ENCODE data around the gene SLC12A2.

The SLC12A2 gene

DNA sequence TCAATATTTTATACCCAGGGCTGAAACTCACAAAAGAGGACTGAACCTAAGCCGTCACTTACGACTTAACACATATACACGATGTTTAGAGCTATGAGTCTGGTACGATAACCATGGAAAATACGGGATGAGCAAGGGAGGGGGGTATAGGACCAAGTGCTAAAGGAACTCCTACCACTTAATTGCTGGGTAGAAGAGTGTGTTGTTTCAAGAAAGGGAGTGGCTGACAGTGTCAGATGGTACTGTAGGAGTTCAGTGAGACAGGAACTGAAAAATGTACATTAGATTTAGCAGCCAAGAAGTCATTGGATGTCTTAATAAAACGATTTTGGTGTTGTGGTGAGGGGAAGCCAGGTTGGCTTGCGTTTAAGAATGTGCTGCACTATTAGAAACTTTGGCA, 21.6 kb downstream of the SLC12A2 start:
- DNase-seq (ENCODE audit: low read depth), result no peak
- H3K4me3 ChIP-seq (ENCODE audit: low read depth, low read length), result no peak overlapping the region
- TF ChIP-seq, protein P1, sequence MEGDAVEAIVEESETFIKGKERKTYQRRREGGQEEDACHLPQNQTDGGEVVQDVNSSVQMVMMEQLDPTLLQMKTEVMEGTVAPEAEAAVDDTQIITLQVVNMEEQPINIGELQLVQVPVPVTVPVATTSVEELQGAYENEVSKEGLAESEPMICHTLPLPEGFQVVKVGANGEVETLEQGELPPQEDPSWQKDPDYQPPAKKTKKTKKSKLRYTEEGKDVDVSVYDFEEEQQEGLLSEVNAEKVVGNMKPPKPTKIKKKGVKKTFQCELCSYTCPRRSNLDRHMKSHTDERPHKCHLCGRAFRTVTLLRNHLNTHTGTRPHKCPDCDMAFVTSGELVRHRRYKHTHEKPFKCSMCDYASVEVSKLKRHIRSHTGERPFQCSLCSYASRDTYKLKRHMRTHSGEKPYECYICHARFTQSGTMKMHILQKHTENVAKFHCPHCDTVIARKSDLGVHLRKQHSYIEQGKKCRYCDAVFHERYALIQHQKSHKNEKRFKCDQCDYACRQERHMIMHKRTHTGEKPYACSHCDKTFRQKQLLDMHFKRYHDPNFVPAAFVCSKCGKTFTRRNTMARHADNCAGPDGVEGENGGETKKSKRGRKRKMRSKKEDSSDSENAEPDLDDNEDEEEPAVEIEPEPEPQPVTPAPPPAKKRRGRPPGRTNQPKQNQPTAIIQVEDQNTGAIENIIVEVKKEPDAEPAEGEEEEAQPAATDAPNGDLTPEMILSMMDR (IDR thresholded peaks at IDR 0.05; ENCODE audit: insufficient read depth, low read depth, low read length, missing control alignments), result no peak

DNA sequence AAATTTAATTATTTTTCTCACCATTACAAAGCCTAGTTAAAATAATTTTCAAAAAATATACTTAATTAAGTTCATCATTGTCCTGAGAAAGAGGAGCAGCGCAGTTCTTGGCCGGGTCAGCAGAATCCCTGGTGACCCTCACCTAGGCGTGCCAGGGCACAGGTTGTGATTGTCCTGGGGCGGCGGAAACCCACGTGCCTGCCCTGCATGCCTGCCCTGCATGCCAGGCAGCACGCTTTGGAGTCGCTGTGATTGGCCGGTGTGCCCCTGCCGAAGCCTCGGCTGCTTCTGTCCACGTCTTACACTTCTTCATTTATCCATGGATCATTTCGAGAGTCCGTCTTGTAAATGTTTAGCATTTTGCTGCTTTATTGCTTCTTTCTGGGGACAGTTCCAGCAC, 25.6 kb downstream of the SLC12A2 start:
- no peak overlapping the region for H3K4me3 ChIP-seq (ENCODE audit: low read depth, low read length)
- TF ChIP-seq, protein P1 (IDR thresholded peaks at IDR 0.05; ENCODE audit: insufficient read depth, low read depth, low read length, missing control alignments), result no peak
- DNase-seq (ENCODE audit: low read depth), result no peak

DNA sequence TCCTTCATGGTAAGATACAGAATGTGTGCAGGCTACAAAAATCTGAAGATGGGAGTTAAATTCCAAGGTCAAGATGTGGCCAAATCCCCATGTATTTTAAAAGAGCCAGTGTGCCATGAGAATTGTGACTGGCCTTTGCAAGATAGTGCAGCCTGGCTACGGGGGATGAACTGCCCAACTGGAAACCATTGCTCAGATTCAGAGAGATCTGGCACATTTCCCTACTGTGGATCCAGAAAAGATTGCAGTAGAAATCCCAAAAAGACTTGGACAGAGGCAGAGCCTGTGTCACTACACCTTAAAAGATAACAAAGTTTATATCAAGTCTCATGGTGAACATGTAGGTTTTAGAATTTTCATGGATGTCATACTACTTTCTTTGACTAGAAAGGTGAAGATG, 26.2 kb downstream of the SLC12A2 start:
- DNase-seq (ENCODE audit: low read depth), result no peak
- H3K4me3 ChIP-seq (ENCODE audit: low read depth, low read length), result no peak overlapping the region
- TF ChIP-seq, protein P1 (IDR thresholded peaks at IDR 0.05; ENCODE audit: insufficient read depth, low read depth, low read length, missing control alignments), result no peak

DNA sequence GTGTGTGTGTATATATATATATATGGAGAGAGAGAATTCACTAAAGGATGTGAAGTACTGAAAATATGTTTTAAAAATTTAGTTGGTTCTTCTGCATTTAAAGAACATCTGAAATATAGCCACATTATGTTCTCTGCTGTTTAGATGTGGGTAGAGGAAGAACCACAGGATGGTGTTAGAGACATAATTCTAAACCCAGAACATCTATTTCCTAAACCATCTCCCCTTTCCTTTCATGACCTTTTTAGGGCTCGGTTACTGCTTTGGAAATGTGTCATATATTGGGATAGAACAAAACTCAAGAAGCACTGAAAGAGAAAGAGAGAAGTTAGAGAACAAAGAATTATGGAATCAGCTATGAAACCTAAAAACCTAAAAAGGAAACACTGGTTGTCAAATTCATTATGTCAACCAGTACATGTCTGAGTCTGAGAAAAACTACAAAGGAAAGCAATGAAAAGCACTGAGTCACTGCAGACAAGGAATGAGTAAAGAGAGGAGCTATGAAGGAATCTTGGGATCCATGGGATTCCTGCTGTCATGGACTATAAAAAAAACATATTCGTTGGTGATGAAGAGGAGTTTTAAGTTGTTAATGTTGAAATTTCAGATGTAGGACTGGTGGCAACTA, 28.4 kb downstream of the SLC12A2 start:
- TF ChIP-seq, protein P1 (IDR thresholded peaks at IDR 0.05; ENCODE audit: insufficient read depth, low read depth, low read length, missing control alignments), result no peak
- H3K4me3 ChIP-seq (ENCODE audit: low read depth, low read length), result no peak overlapping the region
- no peak for DNase-seq (ENCODE audit: low read depth)

DNA sequence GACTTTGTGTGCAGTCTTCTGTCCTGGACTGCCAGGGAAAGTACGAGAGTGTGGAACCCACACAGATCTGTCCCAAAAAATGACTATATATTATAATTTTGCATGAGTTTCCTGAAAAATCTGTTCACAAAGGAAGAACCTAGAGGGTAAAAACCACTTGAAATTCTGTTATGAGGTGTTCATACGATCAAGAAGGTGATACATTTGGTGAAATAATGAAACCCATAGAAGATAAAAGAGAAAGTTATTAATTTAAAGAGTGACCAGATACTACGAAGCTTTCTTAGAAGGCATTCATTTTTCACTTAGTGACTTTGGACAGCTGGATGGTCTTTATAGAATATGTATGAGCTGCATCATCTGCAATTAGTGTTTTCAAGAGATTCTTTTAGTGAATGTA, 32.9 kb downstream of the SLC12A2 start:
- TF ChIP-seq, protein P1 (IDR thresholded peaks at IDR 0.05; ENCODE audit: insufficient read depth, low read depth, low read length, missing control alignments), result no peak
- DNase-seq (ENCODE audit: low read depth), result no peak
- H3K4me3 ChIP-seq (ENCODE audit: low read depth, low read length), result no peak overlapping the region

DNA sequence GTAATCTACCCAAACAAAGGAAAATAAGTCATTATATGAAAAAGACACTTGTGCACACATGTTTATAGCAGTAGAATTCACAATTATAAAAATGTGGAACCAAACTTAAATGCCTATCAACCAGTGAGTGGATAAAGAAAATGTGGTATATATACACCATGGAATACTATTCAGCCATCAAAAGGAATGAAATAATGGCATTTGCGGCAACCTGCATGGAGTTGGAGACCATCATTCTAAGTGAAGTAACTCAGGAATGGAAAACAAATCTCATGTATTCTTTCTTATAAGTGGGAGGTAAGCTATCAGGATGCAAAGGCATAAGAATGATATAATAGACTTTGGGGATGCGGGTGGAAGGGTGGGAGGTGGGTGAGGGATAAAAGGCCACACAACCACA, 34.6 kb downstream of the SLC12A2 start:
- no peak overlapping the region for H3K4me3 ChIP-seq (ENCODE audit: low read depth, low read length)
- DNase-seq (ENCODE audit: low read depth), result no peak
- TF ChIP-seq, protein P1 (IDR thresholded peaks at IDR 0.05; ENCODE audit: insufficient read depth, low read depth, low read length, missing control alignments), result no peak

DNA sequence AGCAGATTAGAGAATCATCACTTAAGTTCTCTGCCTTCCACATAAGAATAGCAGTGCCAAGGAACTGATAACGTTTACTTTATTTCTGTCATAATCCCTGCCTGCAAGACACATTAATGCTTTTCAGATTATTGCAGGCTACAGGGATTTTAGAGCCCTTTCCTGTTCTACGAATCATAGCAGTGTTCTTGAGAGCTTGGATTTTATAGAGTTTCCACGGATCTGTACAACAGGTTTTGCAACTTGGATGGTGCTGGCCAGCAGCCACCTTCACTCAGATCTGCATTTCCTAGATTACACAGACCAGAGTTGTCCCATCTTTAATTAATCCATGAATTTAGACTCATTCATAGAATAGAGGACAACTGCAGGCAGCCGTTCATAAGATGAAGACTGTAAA, 38.1 kb downstream of the SLC12A2 start:
- TF ChIP-seq, protein P1 (IDR thresholded peaks at IDR 0.05; ENCODE audit: insufficient read depth, low read depth, low read length, missing control alignments), result no peak
- H3K4me3 ChIP-seq (ENCODE audit: low read depth, low read length), result no peak overlapping the region
- DNase-seq (ENCODE audit: low read depth), result no peak
